Panc1 (cell line): ENCODE results near the gene OVCH1. TPM values are rescaled to one million over a fixed set of nuclear protein-coding genes. Genes with fewer than 3 reads are reported as not detected.

Experiments
- ATAC-seq: fragments of 200-7000 bp; cut with Tn5 transposase; 2 replicates; pipeline ENCODE4 v1.9.1; 2020; ENCODE audit warnings: mild to moderate bottlenecking, moderate library complexity
- BruUV-seq: library from RNA; stranded (reverse); fragments of 400-500 nt; replicated peaks from 2 replicates; lab custom pipeline; 2021; lab: Mats Ljungman, UMichigan
- CTCF ChIA-PET: fragments of 300-600 bp; sonication (Branson Sonifier 250); formaldehyde crosslinking; loops from one replicate; lab custom pipeline; 2022; ENCODE audit warnings: antibody characterized with exemption; lab: Charles Lee
- POLR2A ChIA-PET: fragments of 300-600 bp; sonication (Branson Sonifier 250); formaldehyde crosslinking; loops from one replicate; lab custom pipeline; 2022; ENCODE audit warnings: antibody characterized with exemption; lab: Charles Lee
- DNase-seq: peaks from one replicate; pipeline ENCODE4 v3.0.0-alpha.2; 2010; ENCODE audit warnings: low read depth, low spot score
- H3K27ac ChIP-seq: 2 replicates; pipeline ENCODE4 v1.5.1; 2011; ENCODE audit warnings: mild to moderate bottlenecking, low read length, inconsistent platforms
- H3K27me3 ChIP-seq: fragments of 200-500 bp; sonication (Bioruptor generic); 2 replicates; pipeline ENCODE4 v1.6.0; 2014; ENCODE audit warnings: low read length, inconsistent platforms; ENCODE audit not compliant: control insufficient read depth, insufficient read depth
- H3K36me3 ChIP-seq: fragments of 200-500 bp; sonication (Bioruptor generic); 2 replicates; pipeline ENCODE4 v1.5.1; 2014; ENCODE audit warnings: inconsistent platforms, mild to moderate bottlenecking, low read length, moderate library complexity; ENCODE audit not compliant: control insufficient read depth, insufficient read depth
- H3K4me1 ChIP-seq: 2 replicates; pipeline ENCODE4 v1.5.1; 2011; ENCODE audit warnings: inconsistent platforms, mild to moderate bottlenecking, low read length, moderate library complexity; ENCODE audit not compliant: control insufficient read depth, insufficient read depth
- H3K4me3 ChIP-seq, 2 experiments: 2 replicates each; pipeline ENCODE4 v1.5.1; 2011 to 2012; ENCODE audit warnings: low read depth in 2 of 2, low read length in 2 of 2, mild to moderate bottlenecking in 2 of 2, inconsistent platforms in 1 of 2, moderate library complexity in 1 of 2
- H3K9me3 ChIP-seq: fragments of 200-500 bp; sonication (Bioruptor generic); 2 replicates; pipeline ENCODE4 v1.5.1; 2014; ENCODE audit warnings: low read depth, mild to moderate bottlenecking, inconsistent platforms, low read length, moderate library complexity; ENCODE audit not compliant: control insufficient read depth, insufficient read depth
- POLR2AphosphoS5 ChIP-seq: IDR thresholded peaks from 2 replicates; pipeline ENCODE4 v1.6.1; 2012; ENCODE audit warnings: mild to moderate bottlenecking, low read depth, low read length, moderate library complexity
- REST ChIP-seq, 2 experiments: IDR thresholded peaks; 2 replicates each; pipeline ENCODE4 v1.6.1; 2011 to 2012; ENCODE audit warnings: low read depth in 2 of 2, control low read depth in 1 of 2, low read length in 1 of 2, mild to moderate bottlenecking in 1 of 2, moderate library complexity in 1 of 2; ENCODE audit not compliant: insufficient read depth in 1 of 2
- SIN3A ChIP-seq: IDR thresholded peaks from 2 replicates; pipeline ENCODE4 v1.6.1; 2012; ENCODE audit warnings: low read depth, mild to moderate bottlenecking, low read length, moderate library complexity, borderline replicate concordance; ENCODE audit not compliant: insufficient read depth
- TCF7L2 ChIP-seq: IDR thresholded peaks from 2 replicates; pipeline ENCODE4 v1.6.1; 2011; ENCODE audit warnings: mild to moderate bottlenecking, low read depth, low read length, inconsistent platforms
- in situ Hi-C: cut with HindIII; loops from 2 replicates; pipeline ENCODE4 v1.10.0; 2016; ENCODE audit warnings: low sequenced_read_pairs, low pct_unique_long_range_greater_than_20kb
- intact Hi-C: fragments of 100-400 bp; cut with micrococcal nuclease; formaldehyde crosslinking; loops from one replicate; pipeline ENCODE4 v1.10.0; 2022; ENCODE audit not compliant: unreplicated experiment
- total RNA-seq: library from RNA; stranded (reverse); gene quantifications from one replicate; pipeline ENCODE4 v1.2.1, GENCODE V29; 2021; ENCODE audit not compliant: unreplicated experiment
- TF ChIP-seq, protein P1 (sequence below): fragments of 450-650 bp; IDR thresholded peaks from 2 replicates; pipeline ENCODE4 v1.5.1; 2017; ENCODE audit warnings: mild to moderate bottlenecking

OVCH1 gene
- total RNA-seq, 1 experiment from 2014 or later, result not detected

DNA sequence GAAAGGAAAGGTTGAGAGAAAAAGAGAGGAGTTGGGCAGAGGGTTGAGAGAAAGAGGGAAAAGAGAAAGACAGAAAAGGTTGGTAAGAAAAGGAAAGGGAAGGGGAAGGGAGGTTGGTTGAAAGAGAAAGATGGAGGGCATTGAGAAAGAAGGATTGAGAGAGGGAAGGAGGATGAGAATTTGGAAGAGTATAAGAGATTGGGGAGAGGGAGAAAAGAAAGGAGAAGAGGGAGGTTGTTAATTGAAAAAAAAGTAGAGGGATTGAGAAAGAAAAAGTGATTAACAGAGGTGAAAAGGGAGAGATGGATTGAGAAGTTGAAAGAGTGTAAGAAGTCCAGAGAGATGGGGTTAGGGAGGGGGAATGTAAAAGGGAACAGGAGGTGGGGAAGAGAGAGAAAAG is 95.0 kb downstream of the OVCH1 start:
- H3K4me1 ChIP-seq, result no peaks in the 10 kb centered on the region
- ChIA-PET CTCF (no interaction called here), POLR2A (no interaction called here)
- no peak overlapping the region for H3K27ac ChIP-seq
- intact Hi-C loops, result no loop called here
- H3K36me3 ChIP-seq, result no peaks in the 10 kb centered on the region; the same call in 1 of the 2 replicates
- no peak for ATAC-seq
- in situ Hi-C loops, result no loop called here
- H3K4me3 ChIP-seq, result no peak overlapping the region
- TF ChIP-seq, protein P1, sequence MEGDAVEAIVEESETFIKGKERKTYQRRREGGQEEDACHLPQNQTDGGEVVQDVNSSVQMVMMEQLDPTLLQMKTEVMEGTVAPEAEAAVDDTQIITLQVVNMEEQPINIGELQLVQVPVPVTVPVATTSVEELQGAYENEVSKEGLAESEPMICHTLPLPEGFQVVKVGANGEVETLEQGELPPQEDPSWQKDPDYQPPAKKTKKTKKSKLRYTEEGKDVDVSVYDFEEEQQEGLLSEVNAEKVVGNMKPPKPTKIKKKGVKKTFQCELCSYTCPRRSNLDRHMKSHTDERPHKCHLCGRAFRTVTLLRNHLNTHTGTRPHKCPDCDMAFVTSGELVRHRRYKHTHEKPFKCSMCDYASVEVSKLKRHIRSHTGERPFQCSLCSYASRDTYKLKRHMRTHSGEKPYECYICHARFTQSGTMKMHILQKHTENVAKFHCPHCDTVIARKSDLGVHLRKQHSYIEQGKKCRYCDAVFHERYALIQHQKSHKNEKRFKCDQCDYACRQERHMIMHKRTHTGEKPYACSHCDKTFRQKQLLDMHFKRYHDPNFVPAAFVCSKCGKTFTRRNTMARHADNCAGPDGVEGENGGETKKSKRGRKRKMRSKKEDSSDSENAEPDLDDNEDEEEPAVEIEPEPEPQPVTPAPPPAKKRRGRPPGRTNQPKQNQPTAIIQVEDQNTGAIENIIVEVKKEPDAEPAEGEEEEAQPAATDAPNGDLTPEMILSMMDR, result no peak
- TF ChIP-seq SIN3A (no peak), TCF7L2 (no peak), REST (IDR thresholded peaks at IDR 0.05; ENCODE audit: insufficient read depth in 1 of 2, low read depth in 2 of 2, low read length in 1 of 2) (no peak), POLR2AphosphoS5 (no peak)
- H3K9me3 ChIP-seq, result no peaks in the 10 kb centered on the region
- DNase-seq, result no peak
- H3K27me3 ChIP-seq, result peaks cover 11% of the 10 kb centered on the region
- BruUV-seq, result no TSS peak

GRCh38 chr12:29398495-29398894 is 99.0 kb downstream of the OVCH1 start:
- TF ChIP-seq SIN3A (no peak), TCF7L2 (no peak), REST (IDR thresholded peaks at IDR 0.05; ENCODE audit: insufficient read depth in 1 of 2, low read depth in 2 of 2, low read length in 1 of 2) (no peak), POLR2AphosphoS5 (no peak)
- TF ChIP-seq, protein P1, result no peak
- POLR2A ChIA-PET, result no interaction called here
- CTCF ChIA-PET, result no interaction called here
- H3K27me3 ChIP-seq, result peaks cover 8% of the 10 kb centered on the region
- intact Hi-C loops, result no loop called here
- BruUV-seq, result no TSS peak
- H3K27ac ChIP-seq, result no peak overlapping the region
- H3K4me1 ChIP-seq, result no peaks in the 10 kb centered on the region
- H3K4me3 ChIP-seq, result no peak overlapping the region
- no peaks in the 10 kb centered on the region for H3K9me3 ChIP-seq
- DNase-seq (no peak), ATAC-seq (no peak)
- no peaks in the 10 kb centered on the region; the same call in 1 of the 2 replicates for H3K36me3 ChIP-seq
- in situ Hi-C loops, result no loop called here
